ENCODE data around the gene SIRT7. TPM values are rescaled to one million over a fixed set of nuclear protein-coding genes. Genes with fewer than 3 reads are reported as not detected.
"Not testable (repeated sequence)": the region's sequence is repeated elsewhere in the genome, so short reads cannot be mapped to it uniquely, and the experiment has no call there.

Gene SIRT7
- total RNA-seq, 1 donor from 2014 or later: 30.2 TPM

DNA sequence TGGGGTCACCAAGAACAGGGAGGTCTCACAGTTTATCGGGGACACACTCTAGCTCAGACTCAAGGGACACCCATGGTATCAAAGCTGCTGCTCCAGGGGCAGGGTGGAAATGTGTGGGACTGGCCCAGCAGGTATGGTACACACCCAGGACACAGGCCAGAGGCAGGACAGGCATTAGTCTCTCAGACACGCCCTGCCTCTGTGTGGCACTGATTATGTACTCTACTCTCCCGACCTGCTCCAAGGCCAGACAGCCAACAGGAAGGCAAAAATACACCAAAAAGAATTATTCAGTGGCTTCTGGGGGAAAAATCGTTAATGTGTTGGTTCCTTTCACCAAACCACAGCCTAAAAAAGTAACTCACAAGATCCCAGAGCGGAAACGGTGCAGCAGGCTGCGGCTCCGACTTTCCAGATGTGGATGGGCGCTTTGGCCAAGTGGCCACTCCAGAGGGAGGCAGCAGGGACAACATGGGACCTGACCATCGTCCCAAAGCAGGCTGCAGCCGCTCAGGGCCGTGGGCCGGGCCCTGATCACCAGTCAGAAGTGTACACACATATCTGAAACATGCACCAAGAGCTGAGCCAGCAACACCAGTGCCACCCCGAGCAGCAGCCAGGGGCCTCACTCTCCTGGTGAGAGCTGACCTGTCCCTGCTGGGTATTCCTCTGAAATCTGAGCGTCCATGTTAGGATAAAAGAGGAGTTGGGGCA lies 1.0 kb upstream of the SIRT7 start:
- no peak for DNase-seq (ENCODE audit: low read depth)
- H3K27me3 ChIP-seq (ENCODE audit: insufficient read depth, low read length): no peaks in the 10 kb centered on the region
- Mint-ChIP-seq H3K4me3 (ENCODE audit: unreplicated experiment) (peak overlapping the region; percentile 87), H3K27ac (ENCODE audit: unreplicated experiment) (peak overlapping the region; percentile 53), H3K27me3 (ENCODE audit: low read depth, unreplicated experiment) (no peaks in the 10 kb centered on the region), H3K4me1 (ENCODE audit: low read depth, unreplicated experiment) (peaks cover 13% of the 10 kb centered on the region), H3K9me3 (ENCODE audit: unreplicated experiment) (no peaks in the 10 kb centered on the region), H3K36me3 (ENCODE audit: low read depth, unreplicated experiment) (peaks cover 16% of the 10 kb centered on the region)
- H3K79me2 ChIP-seq (ENCODE audit: insufficient read depth, low read length): peaks cover 87% of the 10 kb centered on the region
- H3K4me2 ChIP-seq (ENCODE audit: low read length): no peak overlapping the region
- H3K27ac ChIP-seq (ENCODE audit: low read depth, low read length): no peak overlapping the region
- H3K9me3 ChIP-seq (ENCODE audit: insufficient read depth, low read depth, low read length): no peaks in the 10 kb centered on the region
- H3K9ac ChIP-seq (ENCODE audit: low read length): no peak overlapping the region
- FAIRE-seq: no peak
- no peak for TF ChIP-seq EZH2 (IDR thresholded peaks at IDR 0.05; ENCODE audit: insufficient read depth, low read length)
- TF ChIP-seq, protein P1, sequence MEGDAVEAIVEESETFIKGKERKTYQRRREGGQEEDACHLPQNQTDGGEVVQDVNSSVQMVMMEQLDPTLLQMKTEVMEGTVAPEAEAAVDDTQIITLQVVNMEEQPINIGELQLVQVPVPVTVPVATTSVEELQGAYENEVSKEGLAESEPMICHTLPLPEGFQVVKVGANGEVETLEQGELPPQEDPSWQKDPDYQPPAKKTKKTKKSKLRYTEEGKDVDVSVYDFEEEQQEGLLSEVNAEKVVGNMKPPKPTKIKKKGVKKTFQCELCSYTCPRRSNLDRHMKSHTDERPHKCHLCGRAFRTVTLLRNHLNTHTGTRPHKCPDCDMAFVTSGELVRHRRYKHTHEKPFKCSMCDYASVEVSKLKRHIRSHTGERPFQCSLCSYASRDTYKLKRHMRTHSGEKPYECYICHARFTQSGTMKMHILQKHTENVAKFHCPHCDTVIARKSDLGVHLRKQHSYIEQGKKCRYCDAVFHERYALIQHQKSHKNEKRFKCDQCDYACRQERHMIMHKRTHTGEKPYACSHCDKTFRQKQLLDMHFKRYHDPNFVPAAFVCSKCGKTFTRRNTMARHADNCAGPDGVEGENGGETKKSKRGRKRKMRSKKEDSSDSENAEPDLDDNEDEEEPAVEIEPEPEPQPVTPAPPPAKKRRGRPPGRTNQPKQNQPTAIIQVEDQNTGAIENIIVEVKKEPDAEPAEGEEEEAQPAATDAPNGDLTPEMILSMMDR (IDR thresholded peaks at IDR 0.05; ENCODE audit: insufficient read depth, low read depth, low read length): no peak
- H4K20me1 ChIP-seq (ENCODE audit: insufficient read depth, low read length): peaks cover 80% of the 10 kb centered on the region
- no peak overlapping the region for H2AFZ ChIP-seq (ENCODE audit: low read depth, low read length)
- peaks cover 18% of the 10 kb centered on the region for H3K4me1 ChIP-seq (ENCODE audit: insufficient read depth, low read length)
- no peak overlapping the region for H3K4me3 ChIP-seq (ENCODE audit: insufficient read depth, low read depth, low read length)
- peaks cover 12% of the 10 kb centered on the region for H3K36me3 ChIP-seq (ENCODE audit: insufficient read depth, low read length)

DNA sequence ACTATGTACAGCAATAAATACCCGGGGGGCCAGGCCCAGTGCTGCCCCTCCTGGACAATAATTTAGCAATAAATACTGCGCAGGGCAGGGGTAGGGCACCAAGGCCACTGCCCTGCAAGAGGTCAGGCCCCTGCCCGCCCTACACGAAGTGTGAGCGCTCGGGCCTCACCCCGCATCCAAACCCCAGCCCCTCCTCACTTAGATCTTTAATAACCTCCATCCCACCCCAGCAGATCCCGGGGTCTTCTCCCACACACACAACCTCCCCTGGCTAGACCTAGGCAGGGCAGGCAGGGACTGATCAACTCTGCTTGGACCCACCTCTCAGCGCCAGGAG lies 325 bp upstream of the SIRT7 start:
- H3K9ac ChIP-seq (ENCODE audit: low read length); H2AFZ ChIP-seq (ENCODE audit: low read depth, low read length); H3K9me3 Mint-ChIP-seq (ENCODE audit: unreplicated experiment); H3K27ac ChIP-seq (ENCODE audit: low read depth, low read length); FAIRE-seq; DNase-seq (ENCODE audit: low read depth); H3K9me3 ChIP-seq (ENCODE audit: insufficient read depth, low read depth, low read length); H3K27me3 Mint-ChIP-seq (ENCODE audit: low read depth, unreplicated experiment); H3K27me3 ChIP-seq (ENCODE audit: insufficient read depth, low read length); H3K4me3 ChIP-seq (ENCODE audit: insufficient read depth, low read depth, low read length): not testable (repeated sequence)
- Mint-ChIP-seq H3K36me3 (ENCODE audit: low read depth, unreplicated experiment) (peaks cover 17% of the 10 kb centered on the region), H3K4me1 (ENCODE audit: low read depth, unreplicated experiment) (peaks cover 13% of the 10 kb centered on the region), H3K4me3 (ENCODE audit: unreplicated experiment) (peak overlapping the region; percentile 87), H3K27ac (ENCODE audit: unreplicated experiment) (peak overlapping the region; percentile 34)
- Histone ChIP-seq H3K4me2 (ENCODE audit: low read length) (peak overlapping the region; percentile 85), H3K79me2 (ENCODE audit: insufficient read depth, low read length) (peaks cover 80% of the 10 kb centered on the region), H3K36me3 (ENCODE audit: insufficient read depth, low read length) (peaks cover 12% of the 10 kb centered on the region), H4K20me1 (ENCODE audit: insufficient read depth, low read length) (peaks cover 81% of the 10 kb centered on the region), H3K4me1 (ENCODE audit: insufficient read depth, low read length) (peaks cover 12% of the 10 kb centered on the region)

DNA sequence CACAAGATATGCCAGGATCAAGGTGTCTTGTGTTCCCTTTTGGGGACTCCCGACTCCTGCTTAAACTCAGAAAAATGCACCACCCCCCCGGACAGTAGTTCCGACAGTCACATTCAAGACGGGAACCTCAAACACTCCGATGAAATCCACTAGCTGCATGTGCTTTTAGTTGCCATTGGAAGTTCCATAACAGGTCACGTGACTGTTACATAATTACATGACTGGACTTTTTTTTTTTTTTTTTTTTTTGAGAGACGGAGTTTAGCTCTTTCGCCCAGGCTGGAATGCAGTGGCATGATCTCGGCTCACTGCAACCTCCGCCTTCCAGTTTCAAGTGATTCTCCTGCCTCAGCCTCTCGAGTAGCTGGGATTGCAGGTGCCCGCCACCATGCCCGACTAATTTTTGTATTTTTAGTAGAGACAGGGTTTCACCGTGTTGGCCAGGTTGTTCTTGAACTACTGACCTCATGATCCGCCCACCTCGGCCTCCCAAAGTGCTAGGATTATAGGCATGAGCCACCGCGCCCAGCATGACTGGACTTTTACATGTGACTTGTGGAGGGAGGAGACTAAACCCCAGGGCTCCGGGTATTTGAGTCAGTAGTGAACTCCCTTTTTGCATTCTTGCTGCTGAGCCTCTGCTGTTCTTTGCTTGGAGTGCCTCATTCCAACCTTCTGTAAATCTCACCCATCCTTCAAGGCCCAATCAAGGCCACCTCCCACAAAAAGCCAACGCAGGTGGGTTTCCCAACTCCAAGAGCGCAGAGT lies 1.6 kb downstream of the SIRT7 start:
- TF ChIP-seq, protein P1 (IDR thresholded peaks at IDR 0.05; ENCODE audit: insufficient read depth, low read depth, low read length): no peak
- no peak for TF ChIP-seq EZH2 (IDR thresholded peaks at IDR 0.05; ENCODE audit: insufficient read depth, low read length)
- H3K27ac ChIP-seq (ENCODE audit: low read depth, low read length): no peak overlapping the region
- Mint-ChIP-seq H3K27me3 (ENCODE audit: low read depth, unreplicated experiment) (no peaks in the 10 kb centered on the region), H3K36me3 (ENCODE audit: low read depth, unreplicated experiment) (peaks cover 22% of the 10 kb centered on the region), H3K9me3 (ENCODE audit: unreplicated experiment) (peaks cover 1% of the 10 kb centered on the region), H3K4me3 (ENCODE audit: unreplicated experiment) (peak overlapping the region; percentile 84), H3K27ac (ENCODE audit: unreplicated experiment) (peak overlapping the region; percentile 81), H3K4me1 (ENCODE audit: low read depth, unreplicated experiment) (peaks cover 13% of the 10 kb centered on the region)
- FAIRE-seq (no peak), DNase-seq (ENCODE audit: low read depth) (peak; percentile 63)
- peaks cover 8% of the 10 kb centered on the region for H3K4me1 ChIP-seq (ENCODE audit: insufficient read depth, low read length)
- no peak overlapping the region for H2AFZ ChIP-seq (ENCODE audit: low read depth, low read length)
- H3K4me3 ChIP-seq (ENCODE audit: insufficient read depth, low read depth, low read length): peak overlapping the region; percentile 66
- no peaks in the 10 kb centered on the region for H3K27me3 ChIP-seq (ENCODE audit: insufficient read depth, low read length)
- H3K4me2 ChIP-seq (ENCODE audit: low read length): peak overlapping the region; percentile 85
- H4K20me1 ChIP-seq (ENCODE audit: insufficient read depth, low read length): peaks cover 87% of the 10 kb centered on the region
- H3K9ac ChIP-seq (ENCODE audit: low read length): peak overlapping the region; percentile 75
- H3K9me3 ChIP-seq (ENCODE audit: insufficient read depth, low read depth, low read length): no peaks in the 10 kb centered on the region
- H3K36me3 ChIP-seq (ENCODE audit: insufficient read depth, low read length): peaks cover 12% of the 10 kb centered on the region
- peaks cover 62% of the 10 kb centered on the region for H3K79me2 ChIP-seq (ENCODE audit: insufficient read depth, low read length)
